ENCODE data around the gene ZMAT5.

ZMAT5 gene

DNA sequence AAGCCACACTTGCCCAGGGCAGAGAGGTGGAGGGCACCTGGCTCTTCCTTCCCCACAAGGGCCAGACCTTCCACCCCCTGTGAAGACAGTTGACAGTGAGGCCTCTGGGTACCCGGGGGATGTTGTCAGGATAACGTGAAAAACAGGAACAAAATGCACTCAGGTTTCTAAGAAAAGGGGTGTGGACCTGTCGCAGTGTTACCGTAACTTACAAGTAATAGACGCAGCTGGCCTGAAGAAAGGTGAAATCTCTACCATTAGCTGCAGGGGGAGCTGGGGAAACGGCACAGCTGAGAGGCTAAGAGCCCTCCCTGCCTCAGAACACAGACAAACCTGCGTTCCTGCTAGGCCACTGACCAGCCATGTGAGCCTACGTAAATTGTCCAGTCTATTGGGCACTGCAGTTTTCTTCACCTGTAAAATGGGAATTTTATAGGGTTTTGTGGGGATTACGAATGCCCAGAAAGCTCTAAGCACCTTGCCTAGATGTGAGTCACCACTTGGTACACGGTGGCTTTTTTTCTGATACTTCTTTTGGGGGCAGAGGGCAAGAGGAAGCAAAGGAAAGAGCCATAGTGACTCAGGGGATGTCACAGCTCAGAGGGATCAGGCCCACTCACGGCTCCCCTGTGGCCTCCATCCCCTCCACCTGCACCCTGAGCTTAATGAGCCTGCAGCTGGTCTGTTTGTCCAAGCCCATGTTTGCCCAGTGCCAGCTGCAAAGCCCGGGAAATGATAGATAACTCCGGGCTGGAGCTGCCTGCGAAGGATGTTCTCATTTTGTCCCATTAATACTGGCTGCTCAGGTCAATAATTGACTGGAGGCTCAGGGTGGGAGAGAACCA is 65.4 kb downstream of the ZMAT5 start (continued):
- TF ChIP-seq ZNF341 (tag by site-specific recombination; IDR thresholded peaks at IDR 0.05; ENCODE audit: low read depth) (peak; percentile 78), ZNF560 (tag by site-specific recombination; IDR thresholded peaks at IDR 0.05; ENCODE audit: borderline replicate concordance) (no peak), SCRT2 (tag by site-specific recombination; IDR thresholded peaks at IDR 0.05) (peak; percentile 79), ZNF623 (tag by site-specific recombination; IDR thresholded peaks at IDR 0.05) (no peak), ZNF76 (tag by site-specific recombination; IDR thresholded peaks at IDR 0.05; ENCODE audit: borderline replicate concordance, low read depth) (no peak), ZNF670 (tag by site-specific recombination; IDR thresholded peaks at IDR 0.05; ENCODE audit: low read depth) (no peak), ZNF837 (tag by site-specific recombination; IDR thresholded peaks at IDR 0.05) (no peak), ZNF391 (tag by site-specific recombination; IDR thresholded peaks at IDR 0.05; ENCODE audit: borderline replicate concordance, low read depth) (no peak), ZNF558 (tag by site-specific recombination; IDR thresholded peaks at IDR 0.05) (no peak), ZNF404 (tag by site-specific recombination; IDR thresholded peaks at IDR 0.05) (no peak), YY1 (tag by site-specific recombination; IDR thresholded peaks at IDR 0.05) (no peak), ZIC2 (tag by site-specific recombination; IDR thresholded peaks at IDR 0.05) (peak; percentile 7; the same call in 1 of the 2 replicates), ZNF48 (tag by site-specific recombination; IDR thresholded peaks at IDR 0.05) (no peak)
- TF ChIP-seq, protein P1, sequence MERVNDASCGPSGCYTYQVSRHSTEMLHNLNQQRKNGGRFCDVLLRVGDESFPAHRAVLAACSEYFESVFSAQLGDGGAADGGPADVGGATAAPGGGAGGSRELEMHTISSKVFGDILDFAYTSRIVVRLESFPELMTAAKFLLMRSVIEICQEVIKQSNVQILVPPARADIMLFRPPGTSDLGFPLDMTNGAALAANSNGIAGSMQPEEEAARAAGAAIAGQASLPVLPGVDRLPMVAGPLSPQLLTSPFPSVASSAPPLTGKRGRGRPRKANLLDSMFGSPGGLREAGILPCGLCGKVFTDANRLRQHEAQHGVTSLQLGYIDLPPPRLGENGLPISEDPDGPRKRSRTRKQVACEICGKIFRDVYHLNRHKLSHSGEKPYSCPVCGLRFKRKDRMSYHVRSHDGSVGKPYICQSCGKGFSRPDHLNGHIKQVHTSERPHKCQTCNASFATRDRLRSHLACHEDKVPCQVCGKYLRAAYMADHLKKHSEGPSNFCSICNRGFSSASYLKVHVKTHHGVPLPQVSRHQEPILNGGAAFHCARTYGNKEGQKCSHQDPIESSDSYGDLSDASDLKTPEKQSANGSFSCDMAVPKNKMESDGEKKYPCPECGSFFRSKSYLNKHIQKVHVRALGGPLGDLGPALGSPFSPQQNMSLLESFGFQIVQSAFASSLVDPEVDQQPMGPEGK (tag by site-specific recombination; IDR thresholded peaks at IDR 0.05), result no peak
- TF ChIP-seq, protein P2, sequence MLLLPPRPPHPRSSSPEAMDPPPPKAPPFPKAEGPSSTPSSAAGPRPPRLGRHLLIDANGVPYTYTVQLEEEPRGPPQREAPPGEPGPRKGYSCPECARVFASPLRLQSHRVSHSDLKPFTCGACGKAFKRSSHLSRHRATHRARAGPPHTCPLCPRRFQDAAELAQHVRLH (tag by site-specific recombination; IDR thresholded peaks at IDR 0.05), result no peak

DNA sequence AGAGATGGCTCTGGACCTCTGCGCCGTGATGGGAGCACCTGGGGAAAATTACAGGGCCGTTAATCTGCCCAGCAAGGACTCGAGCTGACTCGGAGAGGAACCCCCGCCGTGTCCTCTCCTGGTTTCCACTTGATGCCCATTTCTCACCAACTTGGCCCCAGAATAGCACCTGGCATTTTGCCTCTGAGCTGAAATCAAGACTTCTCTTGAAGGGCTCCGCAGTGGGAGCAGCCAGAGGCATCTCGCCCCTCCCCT is 66.0 kb downstream of the ZMAT5 start:
- no peak for TF ChIP-seq ZNF341 (tag by site-specific recombination; IDR thresholded peaks at IDR 0.05; ENCODE audit: low read depth)
- TF ChIP-seq OVOL3 (tag by site-specific recombination; IDR thresholded peaks at IDR 0.05), result no peak
- TF ChIP-seq ZNF596 (tag by site-specific recombination; IDR thresholded peaks at IDR 0.05), result no peak
- no peak for TF ChIP-seq KLF9 (tag by site-specific recombination; IDR thresholded peaks at IDR 0.05; ENCODE audit: low read depth)
- no peak for TF ChIP-seq ZNF48 (tag by site-specific recombination; IDR thresholded peaks at IDR 0.05)
- no peak for TF ChIP-seq ZFP37 (tag by site-specific recombination; IDR thresholded peaks at IDR 0.05)
- TF ChIP-seq SETDB1 (IDR thresholded peaks at IDR 0.05; ENCODE audit: insufficient read length, low read length), result no peak
- no peak for TF ChIP-seq RBAK (tag by site-specific recombination; IDR thresholded peaks at IDR 0.05)
- TF ChIP-seq ZNF202 (tag by site-specific recombination; IDR thresholded peaks at IDR 0.05; ENCODE audit: borderline replicate concordance), result no peak
- TF ChIP-seq, protein P3, sequence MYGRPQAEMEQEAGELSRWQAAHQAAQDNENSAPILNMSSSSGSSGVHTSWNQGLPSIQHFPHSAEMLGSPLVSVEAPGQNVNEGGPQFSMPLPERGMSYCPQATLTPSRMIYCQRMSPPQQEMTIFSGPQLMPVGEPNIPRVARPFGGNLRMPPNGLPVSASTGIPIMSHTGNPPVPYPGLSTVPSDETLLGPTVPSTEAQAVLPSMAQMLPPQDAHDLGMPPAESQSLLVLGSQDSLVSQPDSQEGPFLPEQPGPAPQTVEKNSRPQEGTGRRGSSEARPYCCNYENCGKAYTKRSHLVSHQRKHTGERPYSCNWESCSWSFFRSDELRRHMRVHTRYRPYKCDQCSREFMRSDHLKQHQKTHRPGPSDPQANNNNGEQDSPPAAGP (tag by site-specific recombination; IDR thresholded peaks at IDR 0.05), result no peak
- TF ChIP-seq ZNF433 (tag by site-specific recombination; IDR thresholded peaks at IDR 0.05; ENCODE audit: low read depth), result no peak
- TF ChIP-seq ZIC2 (tag by site-specific recombination; IDR thresholded peaks at IDR 0.05), result peak; percentile 89
- no peak for TF ChIP-seq ZBTB1 (tag by site-specific recombination; IDR thresholded peaks at IDR 0.05)
- peak; percentile 60 for TF ChIP-seq GLIS1 (tag by site-specific recombination; IDR thresholded peaks at IDR 0.05)
- TF ChIP-seq EGR2 (tag by site-specific recombination; IDR thresholded peaks at IDR 0.05; ENCODE audit: low read depth), result no peak
- TF ChIP-seq, protein P4, sequence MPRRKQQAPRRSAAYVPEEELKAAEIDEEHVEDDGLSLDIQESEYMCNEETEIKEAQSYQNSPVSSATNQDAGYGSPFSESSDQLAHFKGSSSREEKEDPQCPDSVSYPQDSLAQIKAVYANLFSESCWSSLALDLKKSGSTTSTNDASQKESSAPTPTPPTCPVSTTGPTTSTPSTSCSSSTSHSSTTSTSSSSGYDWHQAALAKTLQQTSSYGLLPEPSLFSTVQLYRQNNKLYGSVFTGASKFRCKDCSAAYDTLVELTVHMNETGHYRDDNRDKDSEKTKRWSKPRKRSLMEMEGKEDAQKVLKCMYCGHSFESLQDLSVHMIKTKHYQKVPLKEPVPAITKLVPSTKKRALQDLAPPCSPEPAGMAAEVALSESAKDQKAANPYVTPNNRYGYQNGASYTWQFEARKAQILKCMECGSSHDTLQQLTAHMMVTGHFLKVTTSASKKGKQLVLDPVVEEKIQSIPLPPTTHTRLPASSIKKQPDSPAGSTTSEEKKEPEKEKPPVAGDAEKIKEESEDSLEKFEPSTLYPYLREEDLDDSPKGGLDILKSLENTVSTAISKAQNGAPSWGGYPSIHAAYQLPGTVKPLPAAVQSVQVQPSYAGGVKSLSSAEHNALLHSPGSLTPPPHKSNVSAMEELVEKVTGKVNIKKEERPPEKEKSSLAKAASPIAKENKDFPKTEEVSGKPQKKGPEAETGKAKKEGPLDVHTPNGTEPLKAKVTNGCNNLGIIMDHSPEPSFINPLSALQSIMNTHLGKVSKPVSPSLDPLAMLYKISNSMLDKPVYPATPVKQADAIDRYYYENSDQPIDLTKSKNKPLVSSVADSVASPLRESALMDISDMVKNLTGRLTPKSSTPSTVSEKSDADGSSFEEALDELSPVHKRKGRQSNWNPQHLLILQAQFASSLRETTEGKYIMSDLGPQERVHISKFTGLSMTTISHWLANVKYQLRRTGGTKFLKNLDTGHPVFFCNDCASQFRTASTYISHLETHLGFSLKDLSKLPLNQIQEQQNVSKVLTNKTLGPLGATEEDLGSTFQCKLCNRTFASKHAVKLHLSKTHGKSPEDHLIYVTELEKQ (tag by site-specific recombination; IDR thresholded peaks at IDR 0.05; ENCODE audit: borderline replicate concordance), result no peak
- no peak for TF ChIP-seq PRDM1 (tag by site-specific recombination; IDR thresholded peaks at IDR 0.05)
- POLR2A ChIA-PET, result interaction anchor here (2.0 kb wide), 1 partner anchor 11 kb away, joined by 7 read pairs; no protein-coding TSS in a partner anchor
- CTCF ChIA-PET, result interaction anchor here (0.6 to 4.2 kb wide), 6 partner anchors 11 to 349 kb away, joined by 3 to 20 read pairs (median 7); no protein-coding TSS in a partner anchor
- Histone ChIP-seq H3K27ac (ENCODE audit: extremely low read depth, low read depth, low read length) (no peak overlapping the region), H3K4me3 (ENCODE audit: low read depth, low read length) (no peak overlapping the region), H3K9me3 (ENCODE audit: control insufficient read depth, insufficient read depth, low read depth, low read length) (no peaks in the 10 kb centered on the region), H3K36me3 (ENCODE audit: control insufficient read depth in 2 of 2, insufficient read depth in 1 of 2, low read length in 2 of 2) (peaks cover 0 to 9% of the 10 kb centered on the region in 2 experiments; a peak in 2 of 3 replicates), H3K4me1 (ENCODE audit: control insufficient read depth, insufficient read depth, low read length) (peaks cover 20% of the 10 kb centered on the region)

Data from HEK293 (cell line).